OCI-LY7 (cell line): ENCODE measurements around the gene STK16. TPM values are rescaled to one million over a fixed set of nuclear protein-coding genes. Genes with fewer than 3 reads are reported as not detected.
A peak's percentile ranks its signal among the peaks of the same experiment; 100 is the strongest.

Experiments
- BruUV-seq: library from RNA; stranded (reverse); fragments of 400-500 nt; replicated peaks from 2 replicates; lab custom pipeline; 2021; lab: Mats Ljungman, UMichigan
- CTCF ChIA-PET: fragments of 300-600 bp; sonication (Branson Sonifier 250); formaldehyde crosslinking; loops from one replicate; lab custom pipeline; 2022; ENCODE audit warnings: antibody characterized with exemption; ENCODE audit not compliant: unreplicated experiment; lab: Charles Lee
- POLR2A ChIA-PET: fragments of 300-600 bp; sonication (Branson Sonifier 250); formaldehyde crosslinking; loops from one replicate; lab custom pipeline; 2022; ENCODE audit warnings: antibody characterized with exemption; lab: Charles Lee
- DNase-seq: peaks from one replicate; pipeline ENCODE4 v3.0.0-alpha.2; 2015; ENCODE audit warnings: low spot score
- H2AFZ ChIP-seq: fragments of 200-600 bp; sonication (generic), shearing (Covaris generic); 2 replicates; pipeline ENCODE4 v1.6.1; 2014; ENCODE audit warnings: mild to moderate bottlenecking, antibody characterized with exemption, low read length, moderate library complexity
- H3K27ac ChIP-seq: fragments of 200-600 bp; sonication (generic); 2 replicates; pipeline ENCODE4 v1.5.1; 2014; ENCODE audit warnings: mixed run types, low read depth, mild to moderate bottlenecking, moderate library complexity, low read length, inconsistent platforms; ENCODE audit not compliant: poor library complexity, severe bottlenecking
- H3K36me3 ChIP-seq: fragments of 200-600 bp; sonication (generic); 2 replicates; pipeline ENCODE4 v1.6.1; 2014; ENCODE audit warnings: mild to moderate bottlenecking, antibody characterized with exemption, low read length, moderate library complexity, mixed read lengths; ENCODE audit not compliant: insufficient read depth
- H3K4me1 ChIP-seq: fragments of 200-600 bp; sonication (generic); 2 replicates; pipeline ENCODE4 v1.5.1; 2014; ENCODE audit warnings: mild to moderate bottlenecking, low read length; ENCODE audit not compliant: insufficient read depth, poor library complexity, severe bottlenecking
- H3K4me2 ChIP-seq: fragments of 200-600 bp; sonication (generic); 2 replicates; pipeline ENCODE4 v1.6.1; 2014; ENCODE audit warnings: mild to moderate bottlenecking, low read length
- H3K4me3 ChIP-seq: fragments of 200-600 bp; sonication (generic); 2 replicates; pipeline ENCODE4 v1.5.1; 2014; ENCODE audit warnings: mild to moderate bottlenecking, low read depth, low read length; ENCODE audit not compliant: poor library complexity, severe bottlenecking
- H3K79me2 ChIP-seq: fragments of 200-600 bp; sonication (generic); 2 replicates; pipeline ENCODE4 v1.6.1; 2016; ENCODE audit warnings: low read depth, mild to moderate bottlenecking, low read length, moderate library complexity, mixed read lengths; ENCODE audit not compliant: insufficient read depth
- H3K9me2 ChIP-seq: fragments of 200-600 bp; sonication (generic); 2 replicates; pipeline ENCODE4 v1.6.1; 2016; ENCODE audit warnings: mild to moderate bottlenecking, low read length, mixed read lengths; ENCODE audit not compliant: insufficient read depth
- H3K9me3 ChIP-seq: fragments of 200-600 bp; sonication (generic); 2 replicates; pipeline ENCODE4 v1.6.1; 2014; ENCODE audit warnings: mild to moderate bottlenecking, mixed run types, low read length, mixed read lengths
- H4K20me1 ChIP-seq: fragments of 200-600 bp; sonication (generic); 2 replicates; pipeline ENCODE4 v1.6.1; 2014; ENCODE audit warnings: mild to moderate bottlenecking, antibody characterized with exemption, low read length, moderate library complexity, mixed read lengths; ENCODE audit not compliant: insufficient read depth
- EZH2phosphoT487 ChIP-seq: fragments of 200-600 bp; sonication (generic); IDR thresholded peaks from 2 replicates; pipeline ENCODE4 v1.6.1; 2018; ENCODE audit warnings: low read depth, borderline replicate concordance, mild to moderate bottlenecking, mixed run types, antibody characterized with exemption, low read length, moderate library complexity, mixed read lengths
- intact Hi-C: fragments of 100-400 bp; cut with micrococcal nuclease; formaldehyde crosslinking; loops from one replicate; pipeline ENCODE4 v1.10.0; 2022; ENCODE audit not compliant: unreplicated experiment
- total RNA-seq, 2 experiments: library from RNA; depleted of rRNA in 1 of 2; stranded (reverse); fragments of >200 nt in 1 of 2; shearing (Covaris generic) in 1 of 2; gene quantifications; 2 replicates each; pipeline ENCODE4 v1.2.3, GENCODE V29; 2014 to 2022
- TF ChIP-seq, protein P1 (sequence below): fragments of 200-600 bp; sonication (generic); conservative IDR thresholded peaks from 2 replicates; pipeline ENCODE4 v1.5.1; 2014; ENCODE audit warnings: mild to moderate bottlenecking, antibody characterized with exemption, low read length, moderate library complexity, mixed read lengths

Gene STK16
- total RNA-seq, 2 experiments from 2014 or later, result 23.4 to 39.5 TPM

DNA sequence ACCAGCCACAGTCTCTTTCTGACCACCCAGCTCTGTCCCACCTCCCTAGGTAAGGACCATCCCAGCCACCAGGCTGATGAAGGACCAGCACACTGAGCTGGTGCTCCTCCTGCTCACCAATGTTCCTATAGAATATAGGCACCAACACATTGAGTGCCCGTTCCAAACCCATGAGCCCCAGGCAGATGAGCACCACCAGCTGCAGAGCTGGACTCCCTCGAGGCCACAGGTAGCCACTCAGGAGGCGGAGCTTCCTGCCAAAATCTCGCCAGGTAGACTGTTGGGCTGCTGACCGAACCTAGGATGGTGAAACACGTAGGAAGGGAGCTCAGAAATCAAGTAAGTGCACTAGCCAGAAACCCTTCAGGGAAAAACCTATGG is 28.8 kb upstream of the STK16 start:
- BruUV-seq, result no TSS peak
- ChIA-PET CTCF (no interaction called here), POLR2A (interaction anchor here (0.5 to 2.1 kb wide), 3 partner anchors 13 to 129 kb away, joined by 3 to 8 read pairs (median 3); partner anchors contain the start of genes ANKZF1 and ATG9A)
- H3K9me2 ChIP-seq, result no peaks in the 10 kb centered on the region
- H3K4me2 ChIP-seq, result no peak overlapping the region
- no peak overlapping the region for H3K4me3 ChIP-seq
- no peaks in the 10 kb centered on the region for H3K79me2 ChIP-seq
- DNase-seq, result no peak
- H4K20me1 ChIP-seq, result no peaks in the 10 kb centered on the region
- H3K27ac ChIP-seq, result no peak overlapping the region
- H3K4me1 ChIP-seq, result peaks cover 10% of the 10 kb centered on the region
- H3K36me3 ChIP-seq, result peaks cover 28% of the 10 kb centered on the region
- no peak overlapping the region for H2AFZ ChIP-seq
- TF ChIP-seq EZH2phosphoT487, result no peak
- TF ChIP-seq, protein P1, sequence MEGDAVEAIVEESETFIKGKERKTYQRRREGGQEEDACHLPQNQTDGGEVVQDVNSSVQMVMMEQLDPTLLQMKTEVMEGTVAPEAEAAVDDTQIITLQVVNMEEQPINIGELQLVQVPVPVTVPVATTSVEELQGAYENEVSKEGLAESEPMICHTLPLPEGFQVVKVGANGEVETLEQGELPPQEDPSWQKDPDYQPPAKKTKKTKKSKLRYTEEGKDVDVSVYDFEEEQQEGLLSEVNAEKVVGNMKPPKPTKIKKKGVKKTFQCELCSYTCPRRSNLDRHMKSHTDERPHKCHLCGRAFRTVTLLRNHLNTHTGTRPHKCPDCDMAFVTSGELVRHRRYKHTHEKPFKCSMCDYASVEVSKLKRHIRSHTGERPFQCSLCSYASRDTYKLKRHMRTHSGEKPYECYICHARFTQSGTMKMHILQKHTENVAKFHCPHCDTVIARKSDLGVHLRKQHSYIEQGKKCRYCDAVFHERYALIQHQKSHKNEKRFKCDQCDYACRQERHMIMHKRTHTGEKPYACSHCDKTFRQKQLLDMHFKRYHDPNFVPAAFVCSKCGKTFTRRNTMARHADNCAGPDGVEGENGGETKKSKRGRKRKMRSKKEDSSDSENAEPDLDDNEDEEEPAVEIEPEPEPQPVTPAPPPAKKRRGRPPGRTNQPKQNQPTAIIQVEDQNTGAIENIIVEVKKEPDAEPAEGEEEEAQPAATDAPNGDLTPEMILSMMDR, result no peak
- no peaks in the 10 kb centered on the region for H3K9me3 ChIP-seq
- intact Hi-C loops, result no loop called here

DNA sequence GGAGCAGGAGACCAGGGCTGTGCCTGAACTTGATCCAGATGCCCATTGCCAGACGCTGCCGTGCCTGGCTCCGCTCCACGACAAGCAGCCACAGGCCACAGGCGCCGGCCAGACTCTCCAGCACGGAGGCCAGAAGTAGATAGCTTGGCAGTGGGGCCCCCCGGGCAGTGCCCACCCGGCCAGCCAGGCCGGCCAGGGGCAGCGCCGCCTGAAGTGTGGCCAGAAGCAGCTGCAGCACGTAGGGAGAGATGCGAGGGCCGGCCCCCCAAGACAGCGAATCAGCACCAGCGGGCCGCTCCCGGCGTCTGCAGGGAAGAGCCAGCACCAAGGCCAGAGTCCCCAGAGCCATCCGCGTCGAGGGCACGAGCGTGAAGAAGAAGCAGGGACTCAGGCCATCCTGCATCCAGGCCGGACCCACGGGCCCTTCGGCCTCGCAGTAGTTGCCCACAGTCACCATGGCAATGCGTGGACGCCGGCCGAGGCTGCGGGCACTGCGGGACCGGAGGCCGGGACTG is 27.0 kb upstream of the STK16 start:
- H2AFZ ChIP-seq, result no peak overlapping the region
- no peaks in the 10 kb centered on the region for H3K9me3 ChIP-seq
- no peaks in the 10 kb centered on the region for H4K20me1 ChIP-seq
- no peaks in the 10 kb centered on the region for H3K9me2 ChIP-seq
- H3K4me1 ChIP-seq, result peaks cover 10% of the 10 kb centered on the region
- H3K4me2 ChIP-seq, result peak overlapping the region; percentile 56; the same call in 1 of the 2 replicates
- ChIA-PET CTCF (interaction anchor here (0.6 kb wide), 1 partner anchor 77 kb away, joined by 3 read pairs; no protein-coding TSS in a partner anchor), POLR2A (no interaction called here)
- intact Hi-C loops, result no loop called here
- no peaks in the 10 kb centered on the region for H3K79me2 ChIP-seq
- H3K4me3 ChIP-seq, result no peak overlapping the region
- TF ChIP-seq, protein P1, result no peak
- no peak for TF ChIP-seq EZH2phosphoT487
- H3K27ac ChIP-seq, result no peak overlapping the region
- no peak for DNase-seq
- BruUV-seq, result no TSS peak
- H3K36me3 ChIP-seq, result peaks cover 38% of the 10 kb centered on the region; the same call in 1 of the 2 replicates
